HepG2 (cell line): ENCODE results near the gene PRKAG1. TPM values are rescaled to one million over a fixed set of nuclear protein-coding genes. Genes with fewer than 3 reads are reported as not detected.

ENCODE experiments used
- GATAD2A ChIP-seq: IDR thresholded peaks from 2 replicates; pipeline ENCODE4 v1.6.1; 2016
- HOXA5 ChIP-seq: sonication (generic); formaldehyde crosslinking; IDR thresholded peaks from 2 replicates; pipeline ENCODE4 v1.4.0; 2020; ENCODE audit warnings: missing genetic modification reagents
- ISL2 ChIP-seq: sonication (generic); formaldehyde crosslinking; IDR thresholded peaks from 2 replicates; pipeline ENCODE4 v1.5.0; 2020; ENCODE audit warnings: missing genetic modification reagents
- KLF16 ChIP-seq, 2 experiments: sonication (generic) in 1 of 2; formaldehyde crosslinking in 1 of 2; IDR thresholded peaks; 2 replicates each; pipeline versions ENCODE4 v1.6.1 to v1.8.0; 2016 to 2023; ENCODE audit warnings: missing genetic modification reagents in 2 of 2, missing compliant biosample characterization in 1 of 2
- MTA1 ChIP-seq: sonication (generic); formaldehyde crosslinking; IDR thresholded peaks from 2 replicates; pipeline ENCODE4 v1.4.0; 2020; ENCODE audit warnings: missing genetic modification reagents, mild to moderate bottlenecking, borderline replicate concordance
- SIN3A ChIP-seq: IDR thresholded peaks from 2 replicates; pipeline ENCODE4 v1.6.1; 2011; ENCODE audit warnings: low read depth, mild to moderate bottlenecking, control low read depth, low read length, borderline replicate concordance
- TBX2 ChIP-seq: sonication (generic); formaldehyde crosslinking; IDR thresholded peaks from 2 replicates; pipeline ENCODE4 v1.5.0; 2020; ENCODE audit warnings: missing genetic modification reagents, mild to moderate bottlenecking, borderline replicate concordance
- TSC22D2 ChIP-seq: sonication (generic); formaldehyde crosslinking; IDR thresholded peaks from 2 replicates; pipeline ENCODE4 v1.5.1; 2020; ENCODE audit warnings: missing genetic modification reagents, mild to moderate bottlenecking, borderline replicate concordance
- ZEB1 ChIP-seq: IDR thresholded peaks from 2 replicates; pipeline ENCODE4 v1.6.1; 2012; ENCODE audit warnings: mild to moderate bottlenecking, low read depth, inconsistent platforms; ENCODE audit not compliant: insufficient replicate concordance
- ZFP82 ChIP-seq: sonication (generic); formaldehyde crosslinking; IDR thresholded peaks from 2 replicates; pipeline ENCODE4 v1.5.1; 2020; ENCODE audit warnings: mild to moderate bottlenecking, missing genetic modification reagents, borderline replicate concordance
- ZNF143 ChIP-seq: sonication (generic); formaldehyde crosslinking; IDR thresholded peaks from 2 replicates; pipeline ENCODE4 v1.4.0; 2020; ENCODE audit warnings: missing genetic modification reagents
- ZNF225 ChIP-seq: sonication (generic); formaldehyde crosslinking; IDR thresholded peaks from 2 replicates; pipeline ENCODE4 v1.4.0; 2020; ENCODE audit warnings: mild to moderate bottlenecking, missing genetic modification reagents
- ZNF232 ChIP-seq: sonication (generic); formaldehyde crosslinking; IDR thresholded peaks from 2 replicates; pipeline ENCODE4 v1.4.0; 2020; ENCODE audit warnings: missing genetic modification reagents, borderline replicate concordance
- ZNF441 ChIP-seq: sonication (generic); formaldehyde crosslinking; IDR thresholded peaks from 2 replicates; pipeline ENCODE4 v1.7.0; 2021; ENCODE audit warnings: missing genetic modification reagents, borderline replicate concordance
- ZNF564 ChIP-seq: sonication (generic); formaldehyde crosslinking; IDR thresholded peaks from 2 replicates; pipeline ENCODE4 v1.8.1; 2023; ENCODE audit warnings: mild to moderate bottlenecking, missing genetic modification reagents
- ZNF839 ChIP-seq: sonication (generic); formaldehyde crosslinking; IDR thresholded peaks from 2 replicates; pipeline ENCODE4 v1.4.0; 2020; ENCODE audit warnings: missing genetic modification reagents, mild to moderate bottlenecking, borderline replicate concordance
- polyA plus RNA-seq, 8 experiments: library from polyadenylated mRNA; depleted of rRNA in 3 of 8; stranded (reverse) in 7 of 8; unstranded in 1 of 8; fragments of >200 nt; fragmentation: Illumina TruSeq in 4 of 8; extraction: Trizol in 4 of 8; gene quantifications; 2 replicates each; pipeline versions ENCODE4 v1.2.1 to v1.2.3, GENCODE V29; 2011 to 2016; ENCODE audit warnings: low read depth in 4 of 8, missing spikeins in 1 of 8, mixed read lengths in 1 of 8; ENCODE audit not compliant: insufficient read depth in 1 of 8
- total RNA-seq, 5 experiments: library from RNA; depleted of rRNA; stranded (reverse); fragments of >200 nt; fragmentation: Illumina TruSeq; extraction: Trizol; gene quantifications; 2 replicates each; pipeline ENCODE4 v1.2.3, GENCODE V29; 2016; ENCODE audit warnings: low read depth in 1 of 5
- TF ChIP-seq, protein P1 (sequence below): sonication (generic); formaldehyde crosslinking; IDR thresholded peaks from 2 replicates; pipeline ENCODE4 v1.4.0; 2020; ENCODE audit warnings: missing genetic modification reagents, borderline replicate concordance
- TF ChIP-seq, protein P2 (sequence below): IDR thresholded peaks from 2 replicates; pipeline ENCODE4 v1.6.1; 2018; ENCODE audit warnings: missing genetic modification reagents, mild to moderate bottlenecking, missing compliant biosample characterization
- TF ChIP-seq, protein P3 (sequence below): sonication (generic); formaldehyde crosslinking; conservative IDR thresholded peaks from 2 replicates; pipeline ENCODE4 v1.5.0; 2020; ENCODE audit warnings: missing genetic modification reagents
- TF ChIP-seq, protein P4 (sequence below): sonication (generic); formaldehyde crosslinking; IDR thresholded peaks from 2 replicates; pipeline ENCODE4 v1.4.0; 2020; ENCODE audit warnings: mild to moderate bottlenecking, missing genetic modification reagents
- TF ChIP-seq, protein P5 (sequence below): sonication (generic); formaldehyde crosslinking; IDR thresholded peaks from 2 replicates; pipeline ENCODE4 v1.4.0; 2020; ENCODE audit warnings: mild to moderate bottlenecking, low read depth, missing genetic modification reagents

The PRKAG1 gene
- total and polyA plus RNA-seq, 2 of the 13 experiments (the other 11 are each of a cell fraction or from before 2014, with no cell fraction given), result 26.1 to 32.8 TPM

DNA sequence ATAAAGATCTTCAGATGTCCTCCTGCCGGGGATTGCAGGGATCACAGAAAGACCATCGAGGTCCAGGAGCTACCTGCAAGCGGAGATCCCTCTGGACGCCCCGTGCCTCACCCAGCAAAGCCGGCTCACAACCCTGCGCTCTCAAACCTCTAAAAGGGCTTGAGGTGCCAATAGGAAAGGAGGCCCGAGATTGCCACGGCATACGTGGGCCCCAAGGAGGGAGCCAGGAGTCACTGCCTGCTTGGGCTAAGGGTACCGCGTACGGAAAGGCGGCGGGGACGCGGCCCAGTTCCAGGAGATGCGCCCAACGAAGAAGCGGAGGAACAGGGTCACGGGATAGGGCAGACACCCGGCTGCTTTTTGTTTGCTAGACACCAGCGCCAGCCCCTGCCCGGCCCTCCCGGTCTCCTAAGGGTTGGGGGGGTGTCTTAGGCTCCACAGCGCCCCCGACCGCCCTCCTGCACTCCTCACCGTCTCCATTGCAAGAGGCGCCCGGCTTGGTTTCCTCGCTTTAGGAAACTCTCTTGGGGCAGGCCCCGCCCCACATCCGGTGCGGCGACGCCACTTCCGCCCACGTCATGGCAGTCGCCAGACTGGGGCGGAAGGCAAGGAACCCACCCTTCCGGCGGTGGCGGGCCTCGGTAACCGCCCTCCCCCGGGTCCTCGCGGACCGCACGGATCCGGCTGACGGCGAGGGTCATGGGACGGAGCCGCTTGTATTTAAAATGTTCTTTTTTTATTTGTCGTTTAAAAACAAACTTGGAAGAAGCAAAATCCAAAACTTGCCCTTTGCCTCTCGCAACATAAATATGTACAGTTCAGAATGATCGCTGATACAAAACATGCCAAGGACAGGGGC lies at the start of gene PRKAG1 (continued):
- TF ChIP-seq, protein P1, sequence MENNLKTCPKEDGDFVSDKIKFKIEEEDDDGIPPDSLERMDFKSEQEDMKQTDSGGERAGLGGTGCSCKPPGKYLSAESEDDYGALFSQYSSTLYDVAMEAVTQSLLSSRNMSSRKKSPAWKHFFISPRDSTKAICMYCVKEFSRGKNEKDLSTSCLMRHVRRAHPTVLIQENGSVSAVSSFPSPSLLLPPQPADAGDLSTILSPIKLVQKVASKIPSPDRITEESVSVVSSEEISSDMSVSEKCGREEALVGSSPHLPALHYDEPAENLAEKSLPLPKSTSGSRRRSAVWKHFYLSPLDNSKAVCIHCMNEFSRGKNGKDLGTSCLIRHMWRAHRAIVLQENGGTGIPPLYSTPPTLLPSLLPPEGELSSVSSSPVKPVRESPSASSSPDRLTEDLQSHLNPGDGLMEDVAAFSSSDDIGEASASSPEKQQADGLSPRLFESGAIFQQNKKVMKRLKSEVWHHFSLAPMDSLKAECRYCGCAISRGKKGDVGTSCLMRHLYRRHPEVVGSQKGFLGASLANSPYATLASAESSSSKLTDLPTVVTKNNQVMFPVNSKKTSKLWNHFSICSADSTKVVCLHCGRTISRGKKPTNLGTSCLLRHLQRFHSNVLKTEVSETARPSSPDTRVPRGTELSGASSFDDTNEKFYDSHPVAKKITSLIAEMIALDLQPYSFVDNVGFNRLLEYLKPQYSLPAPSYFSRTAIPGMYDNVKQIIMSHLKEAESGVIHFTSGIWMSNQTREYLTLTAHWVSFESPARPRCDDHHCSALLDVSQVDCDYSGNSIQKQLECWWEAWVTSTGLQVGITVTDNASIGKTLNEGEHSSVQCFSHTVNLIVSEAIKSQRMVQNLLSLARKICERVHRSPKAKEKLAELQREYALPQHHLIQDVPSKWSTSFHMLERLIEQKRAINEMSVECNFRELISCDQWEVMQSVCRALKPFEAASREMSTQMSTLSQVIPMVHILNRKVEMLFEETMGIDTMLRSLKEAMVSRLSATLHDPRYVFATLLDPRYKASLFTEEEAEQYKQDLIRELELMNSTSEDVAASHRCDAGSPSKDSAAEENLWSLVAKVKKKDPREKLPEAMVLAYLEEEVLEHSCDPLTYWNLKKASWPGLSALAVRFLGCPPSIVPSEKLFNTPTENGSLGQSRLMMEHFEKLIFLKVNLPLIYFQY (CRISPR knock-in tag), result peak; percentile 64; the same call in 1 of the 2 replicates
- TF ChIP-seq ZNF839 (CRISPR knock-in tag), result peak; percentile 76
- TF ChIP-seq, protein P2, sequence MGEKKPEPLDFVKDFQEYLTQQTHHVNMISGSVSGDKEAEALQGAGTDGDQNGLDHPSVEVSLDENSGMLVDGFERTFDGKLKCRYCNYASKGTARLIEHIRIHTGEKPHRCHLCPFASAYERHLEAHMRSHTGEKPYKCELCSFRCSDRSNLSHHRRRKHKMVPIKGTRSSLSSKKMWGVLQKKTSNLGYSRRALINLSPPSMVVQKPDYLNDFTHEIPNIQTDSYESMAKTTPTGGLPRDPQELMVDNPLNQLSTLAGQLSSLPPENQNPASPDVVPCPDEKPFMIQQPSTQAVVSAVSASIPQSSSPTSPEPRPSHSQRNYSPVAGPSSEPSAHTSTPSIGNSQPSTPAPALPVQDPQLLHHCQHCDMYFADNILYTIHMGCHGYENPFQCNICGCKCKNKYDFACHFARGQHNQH, result peak; percentile 89
- peak; percentile 62; the same call in 1 of the 2 replicates for TF ChIP-seq TSC22D2 (CRISPR knock-in tag)
- peak; percentile 78 for TF ChIP-seq GATAD2A (CRISPR knock-in tag)
- TF ChIP-seq ZNF564, result 0 out of 2 replicates have a peak, but pooled peaks have one; percentile 34
- peak; percentile 58; the same call in 1 of the 2 replicates for TF ChIP-seq MTA1
- no peak; the same call in 1 of the 2 replicates for TF ChIP-seq ZNF232 (CRISPR knock-in tag)
- TF ChIP-seq KLF16 (CRISPR knock-in tag; IDR thresholded peaks at IDR 0.05), result peak in 1 of 2 experiments; percentile 86; a peak in 2 of 4 replicates
- TF ChIP-seq ZNF225, result no peak; the same call in 1 of the 2 replicates
- no peak for TF ChIP-seq ZFP82
- peak; percentile 46; the same call in 1 of the 2 replicates for TF ChIP-seq ISL2 (CRISPR knock-in tag)
- TF ChIP-seq, protein P3, sequence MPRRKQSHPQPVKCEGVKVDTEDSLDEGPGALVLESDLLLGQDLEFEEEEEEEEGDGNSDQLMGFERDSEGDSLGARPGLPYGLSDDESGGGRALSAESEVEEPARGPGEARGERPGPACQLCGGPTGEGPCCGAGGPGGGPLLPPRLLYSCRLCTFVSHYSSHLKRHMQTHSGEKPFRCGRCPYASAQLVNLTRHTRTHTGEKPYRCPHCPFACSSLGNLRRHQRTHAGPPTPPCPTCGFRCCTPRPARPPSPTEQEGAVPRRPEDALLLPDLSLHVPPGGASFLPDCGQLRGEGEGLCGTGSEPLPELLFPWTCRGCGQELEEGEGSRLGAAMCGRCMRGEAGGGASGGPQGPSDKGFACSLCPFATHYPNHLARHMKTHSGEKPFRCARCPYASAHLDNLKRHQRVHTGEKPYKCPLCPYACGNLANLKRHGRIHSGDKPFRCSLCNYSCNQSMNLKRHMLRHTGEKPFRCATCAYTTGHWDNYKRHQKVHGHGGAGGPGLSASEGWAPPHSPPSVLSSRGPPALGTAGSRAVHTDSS (CRISPR knock-in tag), result 0 out of 2 replicates have a peak, but pooled peaks have one; percentile 5
- peak; percentile 45; the same call in 1 of the 2 replicates for TF ChIP-seq HOXA5 (CRISPR knock-in tag)
- TF ChIP-seq, protein P4, sequence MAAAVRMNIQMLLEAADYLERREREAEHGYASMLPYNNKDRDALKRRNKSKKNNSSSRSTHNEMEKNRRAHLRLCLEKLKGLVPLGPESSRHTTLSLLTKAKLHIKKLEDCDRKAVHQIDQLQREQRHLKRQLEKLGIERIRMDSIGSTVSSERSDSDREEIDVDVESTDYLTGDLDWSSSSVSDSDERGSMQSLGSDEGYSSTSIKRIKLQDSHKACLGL (CRISPR knock-in tag), result peak; percentile 68
- peak; percentile 58; the same call in 1 of the 2 replicates for TF ChIP-seq TBX2
- TF ChIP-seq, protein P5, sequence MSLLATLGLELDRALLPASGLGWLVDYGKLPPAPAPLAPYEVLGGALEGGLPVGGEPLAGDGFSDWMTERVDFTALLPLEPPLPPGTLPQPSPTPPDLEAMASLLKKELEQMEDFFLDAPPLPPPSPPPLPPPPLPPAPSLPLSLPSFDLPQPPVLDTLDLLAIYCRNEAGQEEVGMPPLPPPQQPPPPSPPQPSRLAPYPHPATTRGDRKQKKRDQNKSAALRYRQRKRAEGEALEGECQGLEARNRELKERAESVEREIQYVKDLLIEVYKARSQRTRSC (CRISPR knock-in tag), result no peak
- peak; percentile 43; the same call in 1 of the 2 replicates for TF ChIP-seq ZNF143 (CRISPR knock-in tag)
- TF ChIP-seq ZNF441 (CRISPR knock-in tag), result peak; percentile 85
- TF ChIP-seq SIN3A, result peak; percentile 73; the same call in 1 of the 2 replicates
- TF ChIP-seq ZEB1, result peak; percentile 68
